ENCODE data around the gene MARCKSL1. TPM values are rescaled to one million over a fixed set of nuclear protein-coding genes. Genes with fewer than 3 reads are reported as not detected.

The MARCKSL1 gene
- polyA plus RNA-seq, 1 donor (not counting 4 experiments of a cell fraction or from before 2014, with no cell fraction given) = 8.5 TPM

DNA sequence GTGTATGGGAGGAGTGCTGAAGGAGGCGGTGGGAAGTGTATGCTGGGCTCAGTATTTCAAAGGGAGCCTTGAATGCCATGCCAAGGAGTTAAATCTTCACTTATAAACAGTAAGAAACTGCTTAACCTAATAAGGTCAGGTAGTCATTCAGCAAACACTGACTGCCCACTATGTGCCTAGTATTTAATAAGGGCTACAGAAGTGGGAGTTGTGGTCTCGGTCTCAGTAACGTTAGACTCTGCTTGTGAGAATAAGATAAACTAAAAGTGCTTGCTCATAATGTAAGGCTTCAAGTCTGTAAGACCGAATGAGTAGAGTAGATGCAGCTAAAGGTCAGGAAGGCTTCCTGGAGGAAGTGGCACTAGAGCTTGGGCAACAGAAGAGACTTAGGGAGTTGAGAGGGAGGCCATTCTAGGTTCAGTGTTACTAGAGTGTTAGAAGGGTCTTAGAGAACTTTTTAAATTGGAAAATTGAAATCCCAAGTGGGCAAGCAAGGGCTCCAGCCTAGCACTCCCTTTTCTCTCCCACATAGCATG lies 6.0 kb downstream of the MARCKSL1 start:
- Histone ChIP-seq H3K4me3 (ENCODE audit: control insufficient read depth in 2 of 3, extremely low read depth in 1 of 3, insufficient read depth in 2 of 3, low read depth in 1 of 3, low read length in 3 of 3) (no peak overlapping the region), H3K36me3 (ENCODE audit: control insufficient read depth in 2 of 2, extremely low read depth in 1 of 2, insufficient read depth in 2 of 2, low read length in 2 of 2) (peaks cover 24 to 37% of the 10 kb centered on the region in 2 experiments), H3K4me2 (ENCODE audit: control insufficient read depth, extremely low read depth, insufficient read depth, low read depth, low read length) (no peak overlapping the region), H3K9me3 (ENCODE audit: control insufficient read depth, low read depth, low read length) (no peaks in the 10 kb centered on the region), H4K20me1 (ENCODE audit: control insufficient read depth, extremely low read depth, insufficient read depth, low read length) (no peaks in the 10 kb centered on the region), H3K9ac (ENCODE audit: control insufficient read depth, extremely low read depth, insufficient read depth, low read length) (no peak overlapping the region), H3K79me2 (ENCODE audit: control insufficient read depth, insufficient read depth, low read length) (no peaks in the 10 kb centered on the region), H3K27ac (ENCODE audit: control insufficient read depth, insufficient read depth, low read length) (no peak overlapping the region), H3K9me1 (ENCODE audit: control insufficient read depth, extremely low read depth, insufficient read depth, low read length) (no peaks in the 10 kb centered on the region), H2AFZ (ENCODE audit: control insufficient read depth, low read length) (no peak overlapping the region), H3K4me1 (ENCODE audit: control insufficient read depth, extremely low read depth, insufficient read depth, low read length) (peaks cover 12% of the 10 kb centered on the region), H3K27me3 (ENCODE audit: control insufficient read depth, extremely low read depth, insufficient read depth, low read length) (peaks cover 3% of the 10 kb centered on the region)
- DNase-seq (ENCODE audit: low read depth, low spot score) = no peak
- TF ChIP-seq, protein P1, sequence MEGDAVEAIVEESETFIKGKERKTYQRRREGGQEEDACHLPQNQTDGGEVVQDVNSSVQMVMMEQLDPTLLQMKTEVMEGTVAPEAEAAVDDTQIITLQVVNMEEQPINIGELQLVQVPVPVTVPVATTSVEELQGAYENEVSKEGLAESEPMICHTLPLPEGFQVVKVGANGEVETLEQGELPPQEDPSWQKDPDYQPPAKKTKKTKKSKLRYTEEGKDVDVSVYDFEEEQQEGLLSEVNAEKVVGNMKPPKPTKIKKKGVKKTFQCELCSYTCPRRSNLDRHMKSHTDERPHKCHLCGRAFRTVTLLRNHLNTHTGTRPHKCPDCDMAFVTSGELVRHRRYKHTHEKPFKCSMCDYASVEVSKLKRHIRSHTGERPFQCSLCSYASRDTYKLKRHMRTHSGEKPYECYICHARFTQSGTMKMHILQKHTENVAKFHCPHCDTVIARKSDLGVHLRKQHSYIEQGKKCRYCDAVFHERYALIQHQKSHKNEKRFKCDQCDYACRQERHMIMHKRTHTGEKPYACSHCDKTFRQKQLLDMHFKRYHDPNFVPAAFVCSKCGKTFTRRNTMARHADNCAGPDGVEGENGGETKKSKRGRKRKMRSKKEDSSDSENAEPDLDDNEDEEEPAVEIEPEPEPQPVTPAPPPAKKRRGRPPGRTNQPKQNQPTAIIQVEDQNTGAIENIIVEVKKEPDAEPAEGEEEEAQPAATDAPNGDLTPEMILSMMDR (optimal IDR thresholded peaks at IDR 0.05 in 1 of 3, IDR thresholded peaks at IDR 0.05 in 1 of 3, conservative IDR thresholded peaks at IDR 0.05 in 1 of 3; ENCODE audit: extremely low read depth in 1 of 3, insufficient read depth in 2 of 3, low read length in 3 of 3) = no peak
- no peak for FAIRE-seq
- dilution Hi-C loops (cut with MboI; ENCODE audit: extremely low pct_ligation_motif_present, low sequenced_read_pairs) = no loop called here

DNA sequence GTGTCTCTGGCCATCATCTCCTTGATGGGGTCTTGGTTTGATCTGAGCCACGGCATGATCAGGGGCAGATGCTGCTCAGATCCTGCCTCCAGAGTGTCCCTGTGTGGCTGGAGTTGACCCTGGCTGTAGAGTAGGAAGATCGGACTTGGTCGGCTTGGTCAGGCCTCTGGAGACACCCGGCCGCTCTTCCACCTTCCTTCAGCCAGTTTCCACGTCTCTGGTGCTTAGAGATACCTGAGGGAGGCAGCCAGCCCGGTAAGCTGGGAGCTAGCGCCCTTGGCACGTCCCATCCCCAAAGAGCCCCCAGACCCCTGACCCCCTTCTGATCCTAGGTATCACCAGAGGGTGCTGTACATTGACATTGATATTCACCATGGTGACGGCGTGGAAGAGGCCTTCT lies 8.8 kb downstream of the MARCKSL1 start:
- peaks cover 21 to 41% of the 10 kb centered on the region in 2 experiments for H3K36me3 ChIP-seq (ENCODE audit: control insufficient read depth in 2 of 2, extremely low read depth in 1 of 2, insufficient read depth in 2 of 2, low read length in 2 of 2)
- dilution Hi-C loops (cut with MboI; ENCODE audit: extremely low pct_ligation_motif_present, low sequenced_read_pairs) = no loop called here
- no peaks in the 10 kb centered on the region for H3K9me3 ChIP-seq (ENCODE audit: control insufficient read depth, low read depth, low read length)
- H3K79me2 ChIP-seq (ENCODE audit: control insufficient read depth, insufficient read depth, low read length) = no peaks in the 10 kb centered on the region
- no peak overlapping the region for H3K4me3 ChIP-seq (ENCODE audit: control insufficient read depth in 2 of 3, extremely low read depth in 1 of 3, insufficient read depth in 2 of 3, low read depth in 1 of 3, low read length in 3 of 3)
- H3K4me2 ChIP-seq (ENCODE audit: control insufficient read depth, extremely low read depth, insufficient read depth, low read depth, low read length) = no peak overlapping the region
- no peak for FAIRE-seq
- H2AFZ ChIP-seq (ENCODE audit: control insufficient read depth, low read length) = no peak overlapping the region
- no peaks in the 10 kb centered on the region for H3K9me1 ChIP-seq (ENCODE audit: control insufficient read depth, extremely low read depth, insufficient read depth, low read length)
- no peak overlapping the region for H3K27ac ChIP-seq (ENCODE audit: control insufficient read depth, insufficient read depth, low read length)
- peaks cover 6% of the 10 kb centered on the region for H3K4me1 ChIP-seq (ENCODE audit: control insufficient read depth, extremely low read depth, insufficient read depth, low read length)
- TF ChIP-seq EZH2 (IDR thresholded peaks at IDR 0.05; ENCODE audit: low read length) = no peak
- no peaks in the 10 kb centered on the region for H4K20me1 ChIP-seq (ENCODE audit: control insufficient read depth, extremely low read depth, insufficient read depth, low read length)
- no peaks in the 10 kb centered on the region for H3K27me3 ChIP-seq (ENCODE audit: control insufficient read depth, extremely low read depth, insufficient read depth, low read length)
- H3K9ac ChIP-seq (ENCODE audit: control insufficient read depth, extremely low read depth, insufficient read depth, low read length) = no peak overlapping the region
- DNase-seq (ENCODE audit: low read depth, low spot score) = no peak

DNA sequence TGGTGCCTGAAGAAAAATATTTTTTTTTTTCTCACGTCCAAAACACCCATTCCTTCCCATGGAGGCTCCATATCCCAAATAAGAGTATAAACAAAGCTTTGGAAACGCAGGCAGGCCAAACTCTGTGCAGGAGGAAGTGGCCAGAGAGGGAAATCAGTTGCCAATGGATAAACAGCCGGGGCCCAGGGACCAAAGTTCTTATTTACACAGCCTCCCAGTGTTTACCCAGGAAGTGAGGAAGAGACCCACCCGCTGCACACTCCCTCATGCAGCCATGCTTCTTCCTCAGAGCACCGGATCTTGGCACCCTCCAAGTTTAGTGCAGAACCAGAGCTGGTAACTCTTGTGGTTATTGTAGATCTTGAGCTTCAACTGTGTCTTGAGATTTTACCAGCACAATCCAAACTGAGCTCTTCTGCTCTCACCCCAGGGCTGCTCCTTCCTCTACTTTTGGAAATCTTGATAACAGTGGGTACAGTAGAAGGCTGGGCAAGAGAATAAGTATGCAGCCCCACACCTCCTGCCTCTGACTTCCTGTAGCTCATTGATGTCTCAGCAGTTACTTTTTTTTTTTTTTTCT lies 14.2 kb downstream of the MARCKSL1 start:
- no peaks in the 10 kb centered on the region for H3K79me2 ChIP-seq (ENCODE audit: control insufficient read depth, insufficient read depth, low read length)
- FAIRE-seq = no peak
- TF ChIP-seq EZH2 (IDR thresholded peaks at IDR 0.05; ENCODE audit: low read length) = no peak
- TF ChIP-seq, protein P1 (optimal IDR thresholded peaks at IDR 0.05 in 1 of 3, IDR thresholded peaks at IDR 0.05 in 1 of 3, conservative IDR thresholded peaks at IDR 0.05 in 1 of 3; ENCODE audit: extremely low read depth in 1 of 3, insufficient read depth in 2 of 3, low read length in 3 of 3) = no peak
- peaks cover 8 to 10% of the 10 kb centered on the region in 2 experiments for H3K36me3 ChIP-seq (ENCODE audit: control insufficient read depth in 2 of 2, extremely low read depth in 1 of 2, insufficient read depth in 2 of 2, low read length in 2 of 2)
- dilution Hi-C loops (cut with MboI; ENCODE audit: extremely low pct_ligation_motif_present, low sequenced_read_pairs) = no loop called here
- DNase-seq (ENCODE audit: low read depth, low spot score) = no peak
- no peaks in the 10 kb centered on the region for H3K27me3 ChIP-seq (ENCODE audit: control insufficient read depth, extremely low read depth, insufficient read depth, low read length)
- no peak overlapping the region for H3K4me3 ChIP-seq (ENCODE audit: control insufficient read depth in 2 of 3, extremely low read depth in 1 of 3, insufficient read depth in 2 of 3, low read depth in 1 of 3, low read length in 3 of 3)
- H3K27ac ChIP-seq (ENCODE audit: control insufficient read depth, insufficient read depth, low read length) = no peak overlapping the region
- no peaks in the 10 kb centered on the region for H3K9me3 ChIP-seq (ENCODE audit: control insufficient read depth, low read depth, low read length)
- H4K20me1 ChIP-seq (ENCODE audit: control insufficient read depth, extremely low read depth, insufficient read depth, low read length) = no peaks in the 10 kb centered on the region
- H3K9me1 ChIP-seq (ENCODE audit: control insufficient read depth, extremely low read depth, insufficient read depth, low read length) = no peaks in the 10 kb centered on the region
- H2AFZ ChIP-seq (ENCODE audit: control insufficient read depth, low read length) = no peak overlapping the region
- no peak overlapping the region for H3K4me2 ChIP-seq (ENCODE audit: control insufficient read depth, extremely low read depth, insufficient read depth, low read depth, low read length)
- no peak overlapping the region for H3K9ac ChIP-seq (ENCODE audit: control insufficient read depth, extremely low read depth, insufficient read depth, low read length)
- no peaks in the 10 kb centered on the region for H3K4me1 ChIP-seq (ENCODE audit: control insufficient read depth, extremely low read depth, insufficient read depth, low read length)
